HG02759 (cell line): ENCODE results near the gene BMAL1.
A peak's percentile ranks its signal among the peaks of the same experiment; 100 is the strongest.

ENCODE experiments used
- ATAC-seq: cut with Tn5 transposase; IDR thresholded peaks from one replicate; pipeline ENCODE4 v1.9.1; 2021; ENCODE audit warnings: mild to moderate bottlenecking, moderate library complexity; ENCODE audit not compliant: unreplicated experiment

BMAL1 gene

GRCh38 chr11:13290221-13290980, 12.8 kb downstream of the BMAL1 start:
- ATAC-seq, result no peak

- no peak for ATAC-seq
Observed at GRCh38 chr11:13291361-13291760, 13.8 kb downstream of the BMAL1 start.

DNA sequence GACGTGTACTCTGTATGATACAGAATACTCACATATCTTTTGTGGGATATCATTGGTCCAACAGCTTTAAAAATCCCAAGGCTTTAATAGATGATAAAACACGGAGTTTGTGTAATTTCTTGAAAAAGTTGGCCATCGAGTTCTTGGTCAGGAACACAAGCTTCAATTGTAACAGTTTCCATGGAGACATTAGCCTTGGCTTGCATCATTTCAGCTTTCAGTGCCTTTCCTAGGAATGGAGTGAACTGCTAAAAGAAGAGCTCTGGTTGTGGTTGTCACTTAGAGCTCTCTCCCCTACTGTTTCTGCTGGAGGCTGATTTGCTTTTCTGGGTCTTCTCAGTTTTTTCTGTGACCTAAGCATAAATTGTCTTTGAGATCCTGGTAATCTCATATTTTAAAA, 14.2 kb downstream of the BMAL1 start:
- no peak for ATAC-seq

GRCh38 chr11:13292970-13293369, 15.4 kb downstream of the BMAL1 start:
- no peak for ATAC-seq

DNA sequence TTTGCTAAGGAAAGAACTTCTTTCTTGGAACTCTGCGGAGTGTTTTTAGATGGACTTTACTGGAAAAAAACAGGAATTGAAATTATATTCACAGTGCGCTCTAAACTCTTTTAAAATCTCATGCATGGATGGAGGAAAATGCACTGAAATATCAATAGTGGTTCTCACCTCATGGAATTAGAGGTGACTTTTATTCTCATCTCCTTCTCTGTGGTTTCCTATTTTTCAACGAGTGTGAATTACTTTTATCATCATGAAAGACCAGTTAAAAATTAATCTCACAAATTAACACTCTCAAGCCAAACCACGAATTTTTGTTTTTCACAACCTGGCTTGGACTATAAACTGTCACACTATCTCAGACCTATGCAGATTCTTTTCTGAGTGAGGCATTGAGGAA, 16.6 kb downstream of the BMAL1 start:
- ATAC-seq, result no peak

DNA sequence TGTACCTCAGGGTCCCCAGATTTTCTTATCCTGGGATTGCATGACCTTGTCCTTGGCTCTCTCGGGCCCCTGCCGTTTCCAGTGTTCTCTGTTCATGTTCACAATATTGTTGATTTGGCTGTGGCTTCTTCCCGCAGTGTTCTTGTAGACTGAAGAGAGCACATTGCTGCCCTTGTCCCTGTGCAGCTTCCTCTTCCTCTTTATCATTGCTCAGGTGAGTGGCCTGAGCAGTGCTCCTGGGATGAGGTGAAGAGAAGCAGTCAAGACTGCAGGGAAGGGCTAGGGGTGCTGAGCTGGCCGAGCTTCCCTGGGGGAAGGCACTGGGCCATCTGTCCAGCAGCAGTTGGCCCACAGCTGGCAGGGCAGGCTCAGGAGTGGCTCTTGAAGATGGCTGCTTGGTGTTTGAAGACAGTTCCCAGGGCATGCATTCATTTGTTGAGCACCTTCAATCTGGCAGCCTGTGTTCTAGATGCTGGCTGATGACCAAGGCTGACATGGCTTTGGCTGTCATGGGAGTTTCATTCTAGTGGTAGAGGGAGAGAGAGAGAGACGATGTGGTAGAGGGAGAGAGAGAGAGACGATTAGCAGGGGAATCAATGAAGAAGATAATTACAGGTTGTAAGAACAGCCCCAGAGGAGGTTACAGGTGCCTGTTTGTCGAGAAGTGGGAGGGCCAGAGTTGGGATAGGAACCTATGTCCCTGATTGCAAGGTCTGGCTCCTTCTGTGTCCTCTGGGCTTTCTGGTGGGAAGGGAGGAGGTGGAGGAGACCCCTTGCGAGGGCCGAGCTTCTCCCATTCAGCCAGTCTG, 17.4 kb downstream of the BMAL1 start:
- ATAC-seq, result no peak

DNA sequence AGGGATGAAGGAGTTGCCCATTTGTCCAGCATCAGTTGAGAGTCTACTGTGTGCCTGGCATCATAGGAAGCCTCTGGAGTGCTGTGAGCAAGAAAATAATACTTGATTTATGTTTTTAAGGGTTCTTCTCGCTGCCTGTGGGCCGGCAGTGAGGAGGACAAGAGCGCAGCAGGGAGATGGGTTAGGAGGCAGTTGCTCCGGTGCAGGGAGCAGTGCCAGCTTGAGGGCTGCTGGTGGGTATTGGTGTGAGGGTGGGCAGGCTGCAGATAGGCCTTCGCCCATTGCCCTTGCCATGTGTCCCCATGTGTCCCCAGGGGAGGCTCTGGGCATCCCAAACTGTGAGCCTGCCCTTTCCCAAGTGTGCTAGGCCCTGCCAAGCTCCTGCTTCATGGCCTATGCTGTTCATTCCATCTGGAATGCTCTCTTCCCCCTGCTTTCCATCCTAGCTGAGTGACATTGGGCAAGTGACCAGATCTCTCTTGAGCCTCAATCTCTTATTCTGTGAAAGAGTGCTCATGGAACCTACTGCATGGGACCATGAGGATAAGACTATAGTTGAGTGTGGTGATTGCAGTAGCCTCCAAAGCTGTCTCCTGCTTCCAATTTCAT, 19.8 kb downstream of the BMAL1 start:
- no peak for ATAC-seq

DNA sequence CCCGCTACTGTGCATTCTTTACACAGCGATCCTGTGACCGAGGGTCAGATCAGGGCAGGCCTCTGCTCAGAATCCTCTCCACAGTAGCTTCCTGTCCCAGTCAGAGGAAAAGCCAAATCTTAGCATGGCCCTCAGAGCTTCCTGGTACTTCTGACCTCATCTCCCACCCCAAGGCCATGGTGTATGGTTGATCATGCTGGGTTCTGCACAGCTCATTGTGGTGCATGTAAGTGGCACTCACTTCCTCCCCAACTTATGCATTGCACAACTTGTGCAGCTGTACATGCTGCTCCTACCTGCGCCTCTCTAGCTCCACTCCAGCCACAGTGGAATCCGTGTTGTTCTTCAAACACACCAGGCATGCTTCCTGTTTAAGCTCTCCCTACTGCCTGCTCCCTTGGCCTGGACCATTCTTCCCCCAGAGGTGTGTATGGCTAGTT, 20.3 kb downstream of the BMAL1 start:
- ATAC-seq, result no peak

DNA sequence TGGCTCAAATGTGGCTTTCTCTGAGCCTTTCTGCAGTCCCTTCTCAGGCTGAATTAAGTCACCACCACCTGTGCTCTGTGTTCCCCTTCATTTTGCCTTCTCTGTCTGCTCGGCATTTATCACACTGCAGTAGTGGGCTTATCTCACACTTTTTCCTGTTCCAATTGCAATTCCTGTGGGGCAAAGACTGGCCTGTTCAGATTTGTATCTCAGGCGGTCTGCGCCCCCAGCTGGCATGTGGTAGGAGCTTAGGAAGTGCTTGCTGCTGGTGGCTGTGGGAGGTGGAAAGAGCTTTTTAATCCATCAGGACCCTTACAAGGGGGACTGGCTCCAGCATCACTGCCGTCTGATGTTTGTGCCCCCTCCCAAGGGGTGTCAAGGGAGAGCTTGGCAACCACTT, 21.2 kb downstream of the BMAL1 start:
- no peak for ATAC-seq

- no peak for ATAC-seq
Observed at GRCh38 chr11:13301522-13301921, 23.9 kb downstream of the BMAL1 start.

- ATAC-seq, result no peak
Observed at GRCh38 chr11:13302420-13302958, 24.9 kb downstream of the BMAL1 start.

- peak; percentile 59 for ATAC-seq
Observed at GRCh38 chr11:13303668-13304649, 26.4 kb downstream of the BMAL1 start.

DNA sequence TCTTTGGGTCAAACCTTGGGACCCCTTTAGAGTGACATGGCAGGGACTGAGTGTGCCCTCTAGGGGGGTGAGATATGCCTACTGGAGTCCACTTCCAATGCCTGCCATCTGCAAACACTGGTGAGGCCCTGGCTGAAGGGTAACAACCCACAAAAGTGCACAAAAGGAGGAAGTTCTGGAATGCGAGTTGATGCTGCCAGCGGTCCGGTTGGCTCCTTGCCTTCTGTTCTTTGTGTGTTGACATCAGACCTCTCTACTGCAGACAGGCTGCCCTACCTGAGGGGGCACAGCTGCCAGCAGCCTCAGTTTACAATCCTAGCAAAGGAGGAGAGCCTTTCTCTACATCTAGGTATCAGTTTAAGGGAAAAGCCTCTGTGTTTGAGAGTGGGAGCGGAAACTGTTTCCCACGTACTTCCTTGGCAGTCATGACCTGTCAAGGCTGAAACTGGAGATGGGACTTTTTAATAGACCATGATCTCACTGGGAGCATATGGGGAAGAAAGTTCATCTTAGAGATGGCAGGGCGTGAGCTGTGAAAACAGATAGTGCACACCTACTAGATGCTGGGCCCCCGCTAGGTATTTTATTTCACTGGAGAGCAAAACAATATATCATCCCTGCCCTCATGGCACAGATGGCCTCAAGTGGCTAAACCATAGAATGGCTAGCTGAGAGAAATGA, 27.2 kb downstream of the BMAL1 start:
- ATAC-seq, result no peak

- no peak for ATAC-seq
Observed at GRCh38 chr11:13308704-13309103, 31.1 kb downstream of the BMAL1 start.

GRCh38 chr11:13309156-13309555, 31.6 kb downstream of the BMAL1 start:
- no peak for ATAC-seq

- no peak for ATAC-seq
Observed at GRCh38 chr11:13310443-13310842, 32.9 kb downstream of the BMAL1 start.

DNA sequence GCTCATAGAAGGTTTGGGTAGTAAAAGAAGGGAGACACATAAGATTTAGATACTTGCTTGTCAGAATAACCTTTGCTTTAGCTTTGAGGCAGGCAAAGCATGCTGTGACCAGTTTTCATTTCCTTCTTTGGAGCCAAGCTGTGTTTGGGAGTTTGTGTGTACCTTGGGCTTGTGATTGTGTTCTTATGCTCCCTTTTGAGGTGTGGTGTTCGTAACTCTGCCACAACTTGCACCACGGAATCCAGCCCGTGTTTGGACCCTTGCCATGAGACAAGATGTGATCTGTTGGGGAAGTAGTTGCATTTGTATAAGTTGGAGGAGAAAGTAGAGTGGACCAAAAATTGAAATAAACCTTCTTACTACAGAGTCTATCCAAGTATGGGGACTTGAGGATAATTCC, 34.0 kb downstream of the BMAL1 start:
- no peak for ATAC-seq

DNA sequence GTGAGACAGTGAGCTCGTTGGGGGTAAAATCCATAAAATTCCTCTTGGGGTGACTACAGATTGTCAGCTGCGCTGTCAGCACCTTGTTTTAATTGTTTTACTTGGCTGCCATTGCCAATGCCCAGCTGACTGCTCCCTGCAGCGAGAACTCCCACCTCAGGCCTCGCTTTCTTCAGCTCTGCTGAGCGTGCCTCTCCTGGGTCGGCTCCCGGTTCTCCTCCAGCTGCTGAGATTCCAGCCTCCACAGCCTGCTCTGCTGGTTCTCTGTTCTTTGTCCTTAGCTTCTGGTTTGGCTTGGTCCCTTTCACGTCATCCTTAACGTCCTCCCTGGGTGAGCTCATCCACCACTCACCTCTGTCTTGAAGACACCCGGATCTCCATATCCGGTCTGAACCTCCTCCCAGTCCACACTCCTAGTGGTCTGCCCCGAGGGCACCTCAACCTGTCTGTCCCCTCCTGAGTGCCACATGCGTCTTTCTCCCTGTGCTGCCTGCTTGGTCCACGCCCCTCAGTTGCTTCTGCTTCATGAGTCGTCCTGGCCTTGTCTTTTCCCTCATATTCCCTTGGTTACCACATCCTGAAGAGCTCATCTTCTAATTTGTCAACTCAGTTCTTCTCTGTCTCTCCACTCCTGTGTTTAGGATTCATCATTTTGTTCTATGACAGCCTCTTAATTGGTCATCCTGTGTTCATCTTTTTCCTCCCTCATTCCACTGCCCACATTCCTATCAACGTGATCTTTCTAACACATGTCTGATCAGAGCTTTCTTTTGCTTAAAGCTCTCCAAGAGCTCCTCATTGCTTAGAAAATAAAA, 35.6 kb downstream of the BMAL1 start:
- no peak for ATAC-seq
